SK-N-MC (cell line): ENCODE results near the gene PRR33.

Experiments
- DNase-seq: peaks from one replicate; pipeline ENCODE4 v3.0.0-alpha.2; 2011; ENCODE audit warnings: low read depth, low spot score
- H3K27ac ChIP-seq: fragments of 200-600 bp; sonication (generic); 2 replicates; pipeline ENCODE4 v1.5.1; 2016; ENCODE audit warnings: mixed run types
- H3K36me3 ChIP-seq: fragments of 200-600 bp; sonication (generic); 2 replicates; pipeline ENCODE4 v1.6.1; 2017; ENCODE audit warnings: antibody characterized with exemption, low read length, mixed read lengths; ENCODE audit not compliant: insufficient read depth
- H3K4me3 ChIP-seq: fragments of 200-600 bp; sonication (generic); 2 replicates; pipeline ENCODE4 v1.5.1; 2016
- H3K9ac ChIP-seq: fragments of 200-600 bp; sonication (generic); 2 replicates; pipeline ENCODE4 v1.8.0; 2017; ENCODE audit warnings: mixed run types, mixed read lengths; ENCODE audit not compliant: insufficient read length
- H3K9me3 ChIP-seq: fragments of 200-600 bp; sonication (generic); 2 replicates; pipeline ENCODE4 v1.6.1; 2017; ENCODE audit warnings: low read depth, mild to moderate bottlenecking, antibody characterized with exemption, low read length, moderate library complexity, mixed read lengths
- EZH2 ChIP-seq: fragments of 200-600 bp; sonication (generic); IDR thresholded peaks from one replicate; pipeline ENCODE4 v1.6.1; 2017; ENCODE audit warnings: antibody characterized with exemption
- FOXP2 ChIP-seq: optimal IDR thresholded peaks from 2 replicates; pipeline ENCODE3; 2011; ENCODE audit warnings: mild to moderate bottlenecking, moderate library complexity; ENCODE audit not compliant: insufficient read depth; ENCODE audit errors: extremely low read length, control extremely low read depth
- POLR2AphosphoS5 ChIP-seq: IDR thresholded peaks from 2 replicates; pipeline ENCODE4 v1.6.1; 2012; ENCODE audit warnings: mild to moderate bottlenecking, low read depth, low read length, borderline replicate concordance

The PRR33 gene

GRCh38 chr11:1935156-1936071 is 43.7 kb upstream of the PRR33 start:
- H3K9ac ChIP-seq: no peak overlapping the region
- no peak overlapping the region for H3K27ac ChIP-seq
- no peak for TF ChIP-seq POLR2AphosphoS5
- TF ChIP-seq EZH2: no peak
- no peak for TF ChIP-seq FOXP2
- no peaks in the 10 kb centered on the region for H3K36me3 ChIP-seq
- no peak for DNase-seq
- no peaks in the 10 kb centered on the region for H3K9me3 ChIP-seq
- no peak overlapping the region for H3K4me3 ChIP-seq

GRCh38 chr11:1934335-1935155 is 42.9 kb upstream of the PRR33 start:
- H3K4me3 ChIP-seq: no peak overlapping the region
- H3K36me3 ChIP-seq: no peaks in the 10 kb centered on the region
- H3K27ac ChIP-seq: no peak overlapping the region
- H3K9me3 ChIP-seq: no peaks in the 10 kb centered on the region
- TF ChIP-seq FOXP2 (no peak), POLR2AphosphoS5 (no peak), EZH2 (no peak)
- no peak overlapping the region for H3K9ac ChIP-seq
- DNase-seq: no peak

DNA sequence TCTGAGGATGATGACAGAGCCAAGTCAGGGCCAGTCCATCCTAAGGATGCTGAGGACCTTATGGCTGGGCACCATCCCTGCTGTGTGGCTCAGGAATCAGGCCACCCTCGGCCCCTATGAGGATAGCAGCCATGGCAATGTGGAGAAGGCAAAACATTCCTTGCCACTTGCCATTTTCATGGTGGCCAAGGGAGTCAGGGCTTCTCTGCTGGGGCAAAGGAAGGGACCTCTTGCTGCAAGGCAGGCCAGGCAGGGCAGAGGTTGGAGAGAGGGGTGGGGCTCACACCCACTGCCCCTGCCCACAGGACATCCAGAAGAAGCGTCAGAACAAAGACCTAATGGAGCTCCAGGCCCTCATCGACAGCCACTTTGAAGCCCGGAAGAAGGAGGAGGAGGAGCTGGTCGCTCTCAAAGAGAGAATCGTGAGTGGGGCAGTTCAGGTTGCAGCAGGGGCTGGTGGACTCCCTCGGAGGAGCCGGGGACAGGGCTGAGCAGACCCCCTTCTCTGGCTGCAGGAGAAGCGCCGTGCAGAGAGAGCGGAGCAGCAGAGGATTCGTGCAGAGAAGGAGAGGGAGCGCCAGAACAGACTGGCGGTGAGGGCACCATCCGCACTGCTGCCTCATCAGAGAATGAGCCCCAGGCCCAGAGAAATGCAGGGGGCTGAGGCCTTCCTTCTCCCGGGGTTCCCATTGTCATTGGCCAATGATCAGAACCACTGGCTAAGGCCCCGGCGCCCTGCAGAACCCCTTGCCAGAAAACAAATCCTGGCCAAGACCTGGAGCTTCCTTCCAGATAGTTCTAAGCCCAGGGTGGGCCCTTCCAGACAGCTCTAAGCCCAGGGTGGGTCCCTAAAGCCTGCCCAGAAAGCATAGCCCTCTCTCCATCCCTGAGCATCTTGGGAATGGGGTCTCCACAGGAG is 42.0 kb upstream of the PRR33 start:
- no peak for TF ChIP-seq FOXP2
- TF ChIP-seq EZH2: no peak
- TF ChIP-seq POLR2AphosphoS5: no peak

GRCh38 chr11:1932681-1933080 is 41.0 kb upstream of the PRR33 start:
- Histone ChIP-seq H3K9me3 (no peaks in the 10 kb centered on the region), H3K9ac (no peak overlapping the region), H3K4me3 (no peak overlapping the region), H3K27ac (no peak overlapping the region), H3K36me3 (no peaks in the 10 kb centered on the region)
- no peak for TF ChIP-seq POLR2AphosphoS5
- TF ChIP-seq EZH2: no peak
- no peak for TF ChIP-seq FOXP2
- no peak for DNase-seq

More for the DNA sequence above, 42.0 kb upstream of the PRR33 start:
- DNase-seq: no peak
- no peak overlapping the region for H3K27ac ChIP-seq
- no peak overlapping the region for H3K4me3 ChIP-seq
- H3K9ac ChIP-seq: no peak overlapping the region
- H3K9me3 ChIP-seq: no peaks in the 10 kb centered on the region
- no peaks in the 10 kb centered on the region for H3K36me3 ChIP-seq

DNA sequence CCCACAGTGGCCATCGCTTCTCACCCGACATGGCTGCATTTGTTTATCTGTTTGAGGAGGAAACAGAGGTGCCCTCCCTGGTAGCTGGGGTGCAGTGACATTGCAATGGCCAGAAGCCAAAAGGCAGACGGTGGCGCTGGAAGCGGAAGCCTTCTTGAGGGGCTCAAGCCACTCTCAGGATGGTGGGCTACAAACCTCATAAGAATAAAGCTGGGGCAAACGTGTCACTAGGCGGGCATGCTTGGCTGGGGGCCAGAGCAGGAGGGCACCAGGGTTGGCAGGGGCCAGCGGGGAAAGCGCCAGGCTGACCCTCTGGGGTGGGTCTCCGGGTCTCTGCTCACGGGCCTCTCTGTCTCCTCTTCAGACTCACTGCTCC is 40.4 kb upstream of the PRR33 start:
- DNase-seq: no peak
- H3K9me3 ChIP-seq: no peaks in the 10 kb centered on the region
- H3K9ac ChIP-seq: no peak overlapping the region
- TF ChIP-seq EZH2 (no peak), POLR2AphosphoS5 (no peak), FOXP2 (no peak)
- H3K27ac ChIP-seq: no peak overlapping the region
- H3K4me3 ChIP-seq: no peak overlapping the region
- H3K36me3 ChIP-seq: no peaks in the 10 kb centered on the region

GRCh38 chr11:1931341-1932104 is 39.8 kb upstream of the PRR33 start:
- no peak for TF ChIP-seq FOXP2
- no peak for TF ChIP-seq EZH2
- no peak for TF ChIP-seq POLR2AphosphoS5
- Histone ChIP-seq H3K9me3 (no peaks in the 10 kb centered on the region), H3K27ac (no peak overlapping the region), H3K4me3 (no peak overlapping the region), H3K9ac (no peak overlapping the region), H3K36me3 (no peaks in the 10 kb centered on the region)
- DNase-seq: no peak

- DNase-seq: no peak
- H3K27ac ChIP-seq: no peak overlapping the region
- no peak for TF ChIP-seq EZH2
- no peak for TF ChIP-seq FOXP2
- TF ChIP-seq POLR2AphosphoS5: no peak
- H3K36me3 ChIP-seq: no peaks in the 10 kb centered on the region
- H3K9ac ChIP-seq: no peak overlapping the region
- H3K9me3 ChIP-seq: no peaks in the 10 kb centered on the region
- no peak overlapping the region for H3K4me3 ChIP-seq
Measured at GRCh38 chr11:1930462-1930830, 38.8 kb upstream of the PRR33 start.
